ENCODE results near the gene MBD6. TPM values are rescaled to one million over a fixed set of nuclear protein-coding genes. Genes with fewer than 3 reads are reported as not detected.

The MBD6 gene
- total and polyA plus RNA-seq, 2 of the 8 experiments (the other 6 are each of a cell fraction or from before 2014, with no cell fraction given), result 3.9 to 32.3 TPM

DNA sequence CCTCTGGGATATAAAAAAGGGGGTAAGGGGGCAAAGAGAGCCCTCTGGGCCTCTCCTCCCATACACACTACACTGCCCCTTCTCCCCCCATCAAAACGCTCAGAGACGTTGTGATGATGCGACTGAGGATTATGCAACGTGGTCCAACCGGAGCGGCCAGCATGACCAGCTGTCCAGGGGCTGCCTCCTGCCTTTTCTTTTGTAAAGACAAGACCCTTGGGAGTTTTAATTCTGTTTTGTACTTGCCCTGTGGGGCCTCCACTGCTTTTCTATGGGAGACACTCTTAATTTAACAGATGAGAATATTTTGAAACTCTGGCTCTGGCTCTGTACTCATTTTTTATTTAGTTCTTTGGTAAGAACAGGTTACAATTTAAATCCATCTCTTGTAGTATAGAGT is 7.2 kb downstream of the MBD6 start:
- H4K20me1 ChIP-seq (replicated peaks in 1 of 2; ENCODE audit: control insufficient read depth in 1 of 2, insufficient read depth in 2 of 2, low read length in 2 of 2), result peaks cover 1 to 6% of the 10 kb centered on the region in 2 experiments
- H2AK5ac ChIP-seq (ENCODE audit: low read depth, low read length), result no peak overlapping the region
- H3K79me2 ChIP-seq (ENCODE audit: control insufficient read depth in 1 of 2, insufficient read depth in 2 of 2, low read length in 2 of 2), result no peaks in the 10 kb centered on the region
- H4K91ac ChIP-seq (replicated peaks; ENCODE audit: insufficient read length, low read length), result no peak overlapping the region
- CTCF ChIA-PET (ENCODE audit: partially characterized antibody), result interaction anchor here (0.5 to 0.8 kb wide), 2 partner anchors 53 to 281 kb away, joined by 3 read pairs; no protein-coding TSS in a partner anchor
- no peak overlapping the region for H4K8ac ChIP-seq (ENCODE audit: extremely low read depth, insufficient read depth, low read length)
- no peak overlapping the region for H2BK20ac ChIP-seq (ENCODE audit: low read length)
- no peaks in the 10 kb centered on the region for H3K9me3 ChIP-seq (ENCODE audit: insufficient read depth in 2 of 2, low read depth in 1 of 2, low read length in 1 of 2)
- WGBS, 2 experiments (ENCODE audit: extremely low coverage in 1 of 2, insufficient coverage in 1 of 2, insufficient read length in 1 of 2, insufficient replicate concordance in 2 of 2, low coverage in 1 of 2, low lambda C conversion rate in 2 of 2, missing lambda C conversion rate in 1 of 2), result 98% methylated on average over 6 of the region's 6 CpGs; no CpG with 5 or more reads in 1 of the 2 experiments
- H3K27me3 ChIP-seq (replicated peaks in 1 of 4; ENCODE audit: control insufficient read depth in 3 of 4, extremely low read depth in 1 of 4, insufficient read depth in 3 of 4, low read length in 3 of 4), result peaks cover 0 to 1% (median 0%) of the 10 kb centered on the region in 4 experiments; a peak in 1 of 7 replicates
- no peak overlapping the region for H3K4ac ChIP-seq (replicated peaks; ENCODE audit: insufficient read length, low read depth, low read length)
- H3K9ac ChIP-seq (replicated peaks in 1 of 4; ENCODE audit: extremely low read depth in 1 of 4, low read depth in 3 of 4, low read length in 3 of 4), result no peak overlapping the region
- H3K4me1 ChIP-seq (replicated peaks in 1 of 4; ENCODE audit: control insufficient read depth in 3 of 4, insufficient read depth in 4 of 4, low read length in 3 of 4), result no peaks in the 10 kb centered on the region
- no peak overlapping the region for H3K27ac ChIP-seq (ENCODE audit: low read depth, low read length)
- no peak for DNase-seq (ENCODE audit: low read depth in 1 of 2, low spot score in 2 of 2)
- no peak overlapping the region for H2BK5ac ChIP-seq (ENCODE audit: low read depth, low read length)
- FAIRE-seq, result no peak
- H2BK12ac ChIP-seq (ENCODE audit: low read depth, low read length), result no peak overlapping the region
- no peak overlapping the region for H3K4me2 ChIP-seq (ENCODE audit: insufficient read depth in 1 of 2, low read depth in 2 of 2, low read length in 2 of 2)
- H2AFZ ChIP-seq (ENCODE audit: low read length), result no peak overlapping the region
- no peaks in the 10 kb centered on the region; the same call in 1 of the 2 replicates for H3K79me1 ChIP-seq (ENCODE audit: low read depth, low read length)
- no peak overlapping the region for H3K23ac ChIP-seq (ENCODE audit: insufficient read length)
- H3K4me3 ChIP-seq (ENCODE audit: extremely low read depth in 1 of 4, insufficient read depth in 2 of 4, low read depth in 3 of 4, low read length in 4 of 4), result no peak overlapping the region
- POLR2A ChIA-PET (ENCODE audit: partially characterized antibody), result interaction anchor here (1.4 to 8.9 kb wide), 4 partner anchors 10 to 26 kb away, joined by 3 to 65 read pairs (median 48); partner anchors contain the start of genes DCTN2 and DDIT3
- no peak overlapping the region for H2BK15ac ChIP-seq (ENCODE audit: low read length)
- no peak overlapping the region for H3K14ac ChIP-seq (ENCODE audit: insufficient read length)
- H3K18ac ChIP-seq (ENCODE audit: extremely low read depth, low read length), result no peak overlapping the region
- no peak overlapping the region for H4K5ac ChIP-seq (ENCODE audit: insufficient read length, low read depth, low read length)
- H3K36me3 ChIP-seq (ENCODE audit: control insufficient read depth in 2 of 4, insufficient read depth in 4 of 4, low read length in 3 of 4), result peaks cover 14 to 74% (median 45%) of the 10 kb centered on the region in 4 experiments; a peak in 7 of 8 replicates
- H3K56ac ChIP-seq (replicated peaks; ENCODE audit: insufficient read length, low read depth, low read length), result no peak overlapping the region
- H3K23me2 ChIP-seq (ENCODE audit: low read depth, low read length), result no peaks in the 10 kb centered on the region
- no peak overlapping the region for H2BK120ac ChIP-seq (replicated peaks; ENCODE audit: low read depth, low read length)
- TF ChIP-seq TAF7 (optimal IDR thresholded peaks at IDR 0.05; ENCODE audit: borderline replicate concordance, low read depth, low read length) (no peak), YY1 (IDR thresholded peaks at IDR 0.05; ENCODE audit: low read depth, low read length) (no peak), EP300 (IDR thresholded peaks at IDR 0.05; ENCODE audit: borderline replicate concordance in 1 of 2, low read depth in 2 of 2, low read length in 2 of 2) (no peak), EGR1 (IDR thresholded peaks at IDR 0.05; ENCODE audit: borderline replicate concordance, low read depth, low read length) (no peak), MAFK (IDR thresholded peaks at IDR 0.05; ENCODE audit: low read depth, low read length) (no peak), TCF12 (IDR thresholded peaks at IDR 0.05; ENCODE audit: low read depth, low read length) (no peak), CEBPB (IDR thresholded peaks at IDR 0.05; ENCODE audit: low read depth, low read length) (no peak), BACH1 (IDR thresholded peaks at IDR 0.05; ENCODE audit: low read length) (no peak), CHD1 (IDR thresholded peaks at IDR 0.05; ENCODE audit: low read depth, low read length) (no peak), SUZ12 (IDR thresholded peaks at IDR 0.05; ENCODE audit: low read length) (no peak), TAF1 (IDR thresholded peaks at IDR 0.05; ENCODE audit: low read depth, low read length) (no peak), JUND (IDR thresholded peaks at IDR 0.05; ENCODE audit: low read length) (no peak), HDAC2 (IDR thresholded peaks at IDR 0.05; ENCODE audit: borderline replicate concordance in 1 of 2, low read depth in 2 of 2, low read length in 2 of 2) (no peak), PHF8 (conservative IDR thresholded peaks at IDR 0.05; ENCODE audit: low read depth, low read length) (no peak)

All from H1 (cell line).